Suprapubic skin (tissue), 4 donors: ENCODE measurements around the gene SH3BP4. TPM values are rescaled to one million over a fixed set of nuclear protein-coding genes. Genes with fewer than 3 reads are reported as not detected.

Experiments
- DNase-seq, 2 donors: peaks; one replicate each; pipeline ENCODE4 v3.0.0-alpha.2; 2019; ENCODE audit warnings: low spot score in 2 of 2
- H3K27ac ChIP-seq: fragments of 200-600 bp; sonication (generic); one replicate; pipeline ENCODE4 v1.5.1; 2019
- H3K27me3 ChIP-seq: fragments of 200-600 bp; sonication (generic); one replicate; pipeline ENCODE4 v1.5.1; 2019
- H3K36me3 ChIP-seq: fragments of 200-600 bp; sonication (generic); one replicate; pipeline ENCODE4 v1.5.1; 2019
- H3K4me1 ChIP-seq: fragments of 200-600 bp; sonication (generic); one replicate; pipeline ENCODE4 v1.5.1; 2019
- H3K4me3 ChIP-seq: fragments of 200-600 bp; sonication (generic); one replicate; pipeline ENCODE4 v1.5.1; 2019; ENCODE audit warnings: mild to moderate bottlenecking
- H3K9me3 ChIP-seq: fragments of 200-600 bp; sonication (generic); one replicate; pipeline ENCODE4 v1.5.1; 2019
- CTCF ChIP-seq, 2 donors: fragments of 200-600 bp in 1 of 2; fragments of 450-650 bp in 1 of 2; sonication (generic) in 1 of 2; IDR thresholded peaks; one replicate each; pipeline ENCODE4 v1.5.1; 2016 to 2019; ENCODE audit warnings: antibody characterized with exemption in 2 of 2, mild to moderate bottlenecking in 1 of 2, moderate library complexity in 1 of 2
- EP300 ChIP-seq: sonication (generic); formaldehyde crosslinking; IDR thresholded peaks from one replicate; pipeline ENCODE4 v1.6.1; 2017; ENCODE audit warnings: antibody characterized with exemption
- POLR2A ChIP-seq, 2 donors: fragments of 450-650 bp; IDR thresholded peaks; one replicate each; pipeline ENCODE4 v1.6.1; 2017; ENCODE audit warnings: antibody characterized with exemption in 2 of 2, mild to moderate bottlenecking in 2 of 2, moderate library complexity in 2 of 2
- POLR2AphosphoS5 ChIP-seq, 3 donors: sonication (generic); formaldehyde crosslinking; IDR thresholded peaks; one replicate each; pipeline ENCODE4 v1.6.1; 2017; ENCODE audit warnings: antibody characterized with exemption in 3 of 3
- WGBS: methylation state at CpG from one replicate; pipeline ENCODE4 v1.1.5; 2018; 5-methylcytosine and 5-hydroxymethylcytosine counted together
- total RNA-seq, 4 donors: library from RNA; depleted of rRNA; stranded (reverse); fragments of >200 nt; gene quantifications; one replicate each; pipeline ENCODE4 v1.1.0, GENCODE V29; 2016

SH3BP4 gene
- total RNA-seq, 4 donors from 2014 or later, result 38.6 to 82.6 (median 58.6) TPM

GRCh38 chr2:234999740-235000425 lies 48.1 kb downstream of the SH3BP4 start:
- Histone ChIP-seq H3K27ac (no peak overlapping the region), H3K36me3 (peaks cover 21% of the 10 kb centered on the region), H3K4me3 (no peak overlapping the region), H3K27me3 (no peaks in the 10 kb centered on the region), H3K4me1 (peaks cover 13% of the 10 kb centered on the region), H3K9me3 (no peaks in the 10 kb centered on the region)
- no peak for TF ChIP-seq CTCF (IDR thresholded peaks at IDR 0.05)
- TF ChIP-seq POLR2A (IDR thresholded peaks at IDR 0.05), result no peak
- TF ChIP-seq POLR2AphosphoS5 (IDR thresholded peaks at IDR 0.05), result no peak
- TF ChIP-seq EP300, result no peak
- DNase-seq, result no peak
- WGBS, result 74% methylated on average over 11 of the region's 11 CpGs

- Histone ChIP-seq H3K4me3 (no peak overlapping the region), H3K27me3 (no peaks in the 10 kb centered on the region), H3K9me3 (no peaks in the 10 kb centered on the region), H3K27ac (no peak overlapping the region), H3K36me3 (peaks cover 21% of the 10 kb centered on the region), H3K4me1 (peaks cover 13% of the 10 kb centered on the region)
- WGBS, result 83% methylated on average over 14 of the region's 20 CpGs
- TF ChIP-seq EP300 (no peak), CTCF (IDR thresholded peaks at IDR 0.05) (no peak), POLR2A (IDR thresholded peaks at IDR 0.05) (no peak), POLR2AphosphoS5 (IDR thresholded peaks at IDR 0.05) (no peak)
- DNase-seq, result no peak
These were observed 48.8 kb downstream of the SH3BP4 start for GRCh38 chr2:235000426-235001236.

- TF ChIP-seq POLR2A (IDR thresholded peaks at IDR 0.05) (no peak), EP300 (no peak), CTCF (IDR thresholded peaks at IDR 0.05) (no peak), POLR2AphosphoS5 (IDR thresholded peaks at IDR 0.05) (no peak)
- H3K27ac ChIP-seq, result no peak overlapping the region
- H3K9me3 ChIP-seq, result no peaks in the 10 kb centered on the region
- H3K27me3 ChIP-seq, result no peaks in the 10 kb centered on the region
- H3K36me3 ChIP-seq, result peaks cover 14% of the 10 kb centered on the region
- peaks cover 13% of the 10 kb centered on the region for H3K4me1 ChIP-seq
- 84% methylated on average over 25 of the region's 25 CpGs for WGBS
- DNase-seq, result no peak
- H3K4me3 ChIP-seq, result no peak overlapping the region
These were observed 49.7 kb downstream of the SH3BP4 start for GRCh38 chr2:235001237-235002133.

GRCh38 chr2:235002198-235003095 lies 50.6 kb downstream of the SH3BP4 start:
- Histone ChIP-seq H3K9me3 (no peaks in the 10 kb centered on the region), H3K4me3 (no peak overlapping the region), H3K27me3 (no peaks in the 10 kb centered on the region), H3K36me3 (peaks cover 5% of the 10 kb centered on the region), H3K4me1 (peaks cover 22% of the 10 kb centered on the region), H3K27ac (no peak overlapping the region)
- WGBS, result 69% methylated on average over 15 of the region's 16 CpGs
- no peak for TF ChIP-seq POLR2A (IDR thresholded peaks at IDR 0.05)
- no peak for TF ChIP-seq CTCF (IDR thresholded peaks at IDR 0.05)
- TF ChIP-seq POLR2AphosphoS5 (IDR thresholded peaks at IDR 0.05), result no peak
- no peak for TF ChIP-seq EP300
- no peak for DNase-seq
